Neutrophil (primary cell): ENCODE data around the gene CD52.

Experiments
- H3K27ac ChIP-seq: fragments of 200-600 bp; sonication (generic); 2 replicates; pipeline ENCODE4 v1.5.1; 2016; ENCODE audit warnings: mild to moderate bottlenecking, moderate library complexity
- H3K27me3 ChIP-seq: fragments of 200-600 bp; sonication (generic); 2 replicates; pipeline ENCODE4 v1.6.0; 2016; ENCODE audit warnings: mild to moderate bottlenecking
- H3K36me3 ChIP-seq: fragments of 200-600 bp; sonication (generic); 2 replicates; pipeline ENCODE4 v1.5.1; 2017
- H3K4me1 ChIP-seq, 2 experiments: fragments of 200-600 bp in 1 of 2; sonication (generic) in 1 of 2; 1 replicate in 1 of 2; 2 replicates in 1 of 2; pipeline versions ENCODE4 v1.5.1 to v1.6.1; 2013 to 2016; ENCODE audit warnings: low read depth in 1 of 2, low read length in 1 of 2, mild to moderate bottlenecking in 1 of 2, moderate library complexity in 1 of 2; ENCODE audit not compliant: control insufficient read depth in 1 of 2, insufficient read depth in 1 of 2
- H3K4me3 ChIP-seq, 2 experiments: fragments of 200-600 bp in 1 of 2; sonication (generic) in 1 of 2; 1 replicate in 1 of 2; 2 replicates in 1 of 2; pipeline ENCODE4 v1.5.1; 2013 to 2016; ENCODE audit warnings: low read depth in 1 of 2, low read length in 1 of 2, mild to moderate bottlenecking in 1 of 2, moderate library complexity in 1 of 2
- H3K9me3 ChIP-seq: fragments of 200-600 bp; sonication (generic); 2 replicates; pipeline ENCODE4 v1.5.1; 2016
- CTCF ChIP-seq: fragments of 200-600 bp; sonication (generic); IDR thresholded peaks from 2 replicates; pipeline ENCODE4 v1.5.1; 2016; ENCODE audit warnings: antibody characterized with exemption

CD52 gene

GRCh38 chr1:26338670-26339069 lies 20.9 kb downstream of the CD52 start:
- no peak overlapping the region for H3K4me3 ChIP-seq
- no peaks in the 10 kb centered on the region for H3K36me3 ChIP-seq
- H3K9me3 ChIP-seq: no peaks in the 10 kb centered on the region
- no peak for TF ChIP-seq CTCF
- no peak overlapping the region for H3K27ac ChIP-seq
- peaks cover 39% of the 10 kb centered on the region for H3K27me3 ChIP-seq
- peaks cover 32 to 33% of the 10 kb centered on the region in 2 experiments for H3K4me1 ChIP-seq

- H3K9me3 ChIP-seq: no peaks in the 10 kb centered on the region
- H3K27me3 ChIP-seq: peaks cover 39% of the 10 kb centered on the region
- no peak for TF ChIP-seq CTCF
- no peaks in the 10 kb centered on the region for H3K36me3 ChIP-seq
- H3K4me3 ChIP-seq: no peak overlapping the region
- H3K4me1 ChIP-seq: peaks cover 18 to 19% of the 10 kb centered on the region in 2 experiments
- H3K27ac ChIP-seq: no peak overlapping the region
Measured at GRCh38 chr1:26340047-26340481, 22.3 kb downstream of the CD52 start.

GRCh38 chr1:26344147-26344920 lies 26.6 kb downstream of the CD52 start:
- H3K27ac ChIP-seq: no peak overlapping the region
- H3K9me3 ChIP-seq: no peaks in the 10 kb centered on the region
- H3K4me1 ChIP-seq: peaks cover 0 to 5% of the 10 kb centered on the region in 2 experiments
- TF ChIP-seq CTCF: no peak
- H3K27me3 ChIP-seq: peaks cover 14% of the 10 kb centered on the region
- H3K4me3 ChIP-seq: no peak overlapping the region
- no peaks in the 10 kb centered on the region for H3K36me3 ChIP-seq

GRCh38 chr1:26345718-26346117 lies 28.0 kb downstream of the CD52 start:
- no peaks in the 10 kb centered on the region for H3K9me3 ChIP-seq
- peaks cover 0 to 5% of the 10 kb centered on the region in 2 experiments for H3K4me1 ChIP-seq
- no peak overlapping the region for H3K4me3 ChIP-seq
- no peak for TF ChIP-seq CTCF
- H3K27me3 ChIP-seq: peaks cover 14% of the 10 kb centered on the region
- H3K36me3 ChIP-seq: no peaks in the 10 kb centered on the region
- H3K27ac ChIP-seq: no peak overlapping the region

DNA sequence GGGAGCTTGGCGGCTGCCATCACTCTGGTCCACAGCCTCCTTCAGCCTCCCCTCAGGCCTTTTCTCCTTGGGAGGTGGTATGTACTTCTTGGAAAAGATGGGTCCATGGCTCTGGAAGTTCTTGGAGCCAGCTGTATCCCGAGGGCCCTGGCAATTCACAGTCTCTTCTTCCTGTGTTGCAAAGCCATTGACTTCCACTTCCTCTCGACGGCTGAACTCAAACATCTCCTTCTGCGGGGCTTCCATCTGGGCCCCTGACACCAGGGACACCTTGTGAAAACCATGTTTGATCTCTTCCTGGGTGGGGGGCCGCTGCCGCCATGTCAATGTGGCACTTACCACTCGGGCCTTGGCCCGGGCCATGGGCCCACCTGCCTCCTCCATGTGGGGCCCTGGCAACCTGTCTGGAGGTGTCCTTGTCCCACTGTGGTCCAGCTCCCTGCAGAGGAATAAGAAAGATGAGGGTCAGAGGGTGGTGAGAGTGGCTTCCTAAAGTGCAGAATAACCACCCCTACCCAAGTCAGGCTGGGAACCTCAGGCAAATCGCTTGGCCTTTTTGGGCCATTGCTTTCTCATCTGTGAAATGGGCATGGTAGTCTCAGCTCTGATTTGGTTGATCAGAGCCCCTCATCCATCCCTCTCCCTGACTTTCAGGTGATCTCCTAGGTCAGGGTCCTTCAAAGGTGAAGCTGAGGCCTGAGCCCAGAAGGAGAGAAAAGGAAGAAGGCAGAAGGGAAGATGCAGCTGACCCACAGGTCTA lies 28.7 kb downstream of the CD52 start:
- H3K4me1 ChIP-seq: peaks cover 0 to 5% of the 10 kb centered on the region in 2 experiments
- no peak overlapping the region for H3K4me3 ChIP-seq
- no peaks in the 10 kb centered on the region for H3K9me3 ChIP-seq
- peaks cover 14% of the 10 kb centered on the region for H3K27me3 ChIP-seq
- H3K36me3 ChIP-seq: no peaks in the 10 kb centered on the region
- TF ChIP-seq CTCF: no peak
- no peak overlapping the region for H3K27ac ChIP-seq
